Bronchial epithelial cell (primary cell): Measurements from ENCODE around the gene KCNJ6. TPM values are rescaled to one million over a fixed set of nuclear protein-coding genes. Genes with fewer than 3 reads are reported as not detected.

ENCODE experiments used
- DNase-seq: peaks from one replicate; pipeline ENCODE4 v3.0.0-alpha.2; 2010; ENCODE audit warnings: low read depth
- FAIRE-seq: peaks from 2 replicates; lab custom pipeline; 2011; peaks lifted over from hg19 to GRCh38; lab: Jason Lieb, UNC
- H3K27me3 ChIP-seq: 2 replicates; pipeline ENCODE4 v1.5.1; 2011; ENCODE audit warnings: low read length; ENCODE audit not compliant: control insufficient read depth, insufficient read depth
- H3K36me3 ChIP-seq: 2 replicates; pipeline ENCODE4 v1.5.1; 2011; ENCODE audit warnings: low read length; ENCODE audit not compliant: control insufficient read depth, insufficient read depth
- H3K4me3 ChIP-seq: 2 replicates; pipeline ENCODE4 v1.5.1; 2011; ENCODE audit warnings: mild to moderate bottlenecking, low read depth, low read length, control low read depth
- total RNA-seq: library from RNA; depleted of rRNA; stranded (reverse); fragments of >200 nt; gene quantifications from 2 replicates; pipeline ENCODE4 v1.2.1, GENCODE V29; 2014
- TF ChIP-seq, protein P1 (sequence below): IDR thresholded peaks from 2 replicates; pipeline ENCODE4 v1.5.1; 2011; ENCODE audit warnings: mild to moderate bottlenecking, moderate library complexity, low read length, control low read depth, inconsistent platforms; ENCODE audit not compliant: insufficient read depth, severe bottlenecking

The KCNJ6 gene
- total RNA-seq, 1 donor from 2014 or later, result not detected

DNA sequence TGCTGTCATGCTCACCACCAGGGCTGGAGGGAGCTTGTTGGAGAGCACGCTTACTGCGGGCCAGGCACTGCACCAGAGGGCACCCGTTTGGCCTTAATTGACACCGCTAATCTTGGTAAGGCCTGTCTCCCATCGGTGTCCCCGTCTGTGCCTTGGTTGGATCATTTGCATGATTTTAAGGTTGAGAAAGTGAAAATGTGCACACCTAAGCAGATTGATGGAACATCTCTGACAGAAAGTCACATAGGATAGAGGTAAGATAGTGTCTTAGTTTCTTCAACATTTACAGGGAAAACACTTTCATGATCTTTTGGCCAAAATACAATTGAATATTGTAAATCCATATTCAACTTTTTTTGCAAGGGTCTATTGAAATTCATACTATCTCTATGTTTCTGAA, 255.5 kb downstream of the KCNJ6 start:
- no peaks in the 10 kb centered on the region for H3K36me3 ChIP-seq

GRCh38 chr21:37659874-37660273, 256.4 kb downstream of the KCNJ6 start:
- H3K36me3 ChIP-seq, result no peaks in the 10 kb centered on the region
- no peaks in the 10 kb centered on the region for H3K27me3 ChIP-seq
- FAIRE-seq (no peak), DNase-seq (no peak)
- H3K4me3 ChIP-seq, result no peak overlapping the region
- TF ChIP-seq, protein P1, sequence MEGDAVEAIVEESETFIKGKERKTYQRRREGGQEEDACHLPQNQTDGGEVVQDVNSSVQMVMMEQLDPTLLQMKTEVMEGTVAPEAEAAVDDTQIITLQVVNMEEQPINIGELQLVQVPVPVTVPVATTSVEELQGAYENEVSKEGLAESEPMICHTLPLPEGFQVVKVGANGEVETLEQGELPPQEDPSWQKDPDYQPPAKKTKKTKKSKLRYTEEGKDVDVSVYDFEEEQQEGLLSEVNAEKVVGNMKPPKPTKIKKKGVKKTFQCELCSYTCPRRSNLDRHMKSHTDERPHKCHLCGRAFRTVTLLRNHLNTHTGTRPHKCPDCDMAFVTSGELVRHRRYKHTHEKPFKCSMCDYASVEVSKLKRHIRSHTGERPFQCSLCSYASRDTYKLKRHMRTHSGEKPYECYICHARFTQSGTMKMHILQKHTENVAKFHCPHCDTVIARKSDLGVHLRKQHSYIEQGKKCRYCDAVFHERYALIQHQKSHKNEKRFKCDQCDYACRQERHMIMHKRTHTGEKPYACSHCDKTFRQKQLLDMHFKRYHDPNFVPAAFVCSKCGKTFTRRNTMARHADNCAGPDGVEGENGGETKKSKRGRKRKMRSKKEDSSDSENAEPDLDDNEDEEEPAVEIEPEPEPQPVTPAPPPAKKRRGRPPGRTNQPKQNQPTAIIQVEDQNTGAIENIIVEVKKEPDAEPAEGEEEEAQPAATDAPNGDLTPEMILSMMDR, result no peak

More for the DNA sequence above, 255.5 kb downstream of the KCNJ6 start:
- TF ChIP-seq, protein P1, result no peak
- FAIRE-seq (no peak), DNase-seq (no peak)
- Histone ChIP-seq H3K4me3 (no peak overlapping the region), H3K27me3 (no peaks in the 10 kb centered on the region)

DNA sequence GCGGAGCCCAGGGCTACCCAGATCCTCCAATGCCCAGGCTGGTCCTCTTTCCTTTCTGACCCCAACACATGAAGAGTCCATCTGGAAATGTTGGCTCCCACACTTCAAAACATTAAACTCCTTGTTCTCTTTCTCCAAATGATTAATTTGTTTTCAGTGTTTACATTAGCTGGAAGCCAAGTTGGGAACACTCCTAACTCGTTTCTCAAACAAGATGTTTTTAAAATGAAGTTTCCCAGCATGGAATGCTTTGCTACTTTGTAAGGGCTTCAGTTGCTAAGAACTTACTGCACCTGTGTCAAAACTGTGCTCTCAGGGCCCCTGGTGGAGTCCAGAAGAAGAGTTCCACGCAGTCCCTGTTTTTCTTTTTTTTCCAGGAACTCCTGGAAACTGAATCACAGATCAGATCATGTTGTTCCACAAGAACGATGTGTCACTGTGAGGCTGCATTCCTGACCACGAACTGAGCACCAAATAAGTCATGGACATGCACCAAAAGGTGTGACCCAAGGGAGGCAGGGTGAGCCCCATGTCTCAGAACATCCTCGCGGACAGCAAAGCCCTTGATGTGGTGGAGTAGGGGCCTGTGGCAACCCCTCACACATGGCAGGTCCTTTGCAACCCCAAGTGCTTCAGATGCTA, 257.3 kb downstream of the KCNJ6 start:
- DNase-seq (peak; percentile 95), FAIRE-seq (peak; percentile 76)
- Histone ChIP-seq H3K36me3 (no peaks in the 10 kb centered on the region), H3K4me3 (no peak overlapping the region), H3K27me3 (no peaks in the 10 kb centered on the region)
- TF ChIP-seq, protein P1, result peak; percentile 42

DNA sequence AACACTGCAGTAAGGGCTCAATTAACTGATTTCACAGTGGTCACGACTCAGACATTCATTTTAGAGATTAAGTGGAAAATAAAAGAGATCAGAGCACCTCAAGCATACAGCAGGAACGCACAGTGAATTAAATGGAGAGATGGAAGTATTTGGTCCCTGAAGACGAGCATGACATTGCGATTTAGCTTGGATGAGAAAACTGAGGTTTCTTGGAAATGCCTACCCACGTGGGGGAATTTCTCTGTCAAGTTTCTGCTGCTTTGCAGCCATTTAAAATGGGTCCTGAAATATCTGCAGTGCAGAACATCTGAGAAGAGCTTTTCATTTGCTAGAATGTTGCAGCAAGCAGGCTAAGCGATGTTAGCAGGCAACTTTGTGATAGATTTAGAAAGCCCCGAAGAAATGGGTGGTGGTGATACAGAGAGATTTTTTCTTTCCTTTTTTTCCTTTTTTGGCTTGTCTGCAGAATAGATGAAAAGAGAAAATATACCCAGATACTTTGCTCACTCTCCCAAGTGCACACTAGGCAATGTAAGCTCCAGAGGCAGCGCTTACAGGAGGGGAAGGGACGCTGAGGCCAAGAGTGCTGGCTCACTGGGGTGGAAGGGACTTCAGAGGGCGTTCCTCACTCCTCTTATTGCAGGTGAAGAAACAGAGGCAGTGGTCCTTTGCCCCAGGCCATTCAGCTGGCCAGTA, 258.0 kb downstream of the KCNJ6 start:
- H3K27me3 ChIP-seq, result no peaks in the 10 kb centered on the region
- DNase-seq, result no peak
- no peak for FAIRE-seq
- no peaks in the 10 kb centered on the region for H3K36me3 ChIP-seq
- TF ChIP-seq, protein P1, result no peak
- no peak overlapping the region for H3K4me3 ChIP-seq

DNA sequence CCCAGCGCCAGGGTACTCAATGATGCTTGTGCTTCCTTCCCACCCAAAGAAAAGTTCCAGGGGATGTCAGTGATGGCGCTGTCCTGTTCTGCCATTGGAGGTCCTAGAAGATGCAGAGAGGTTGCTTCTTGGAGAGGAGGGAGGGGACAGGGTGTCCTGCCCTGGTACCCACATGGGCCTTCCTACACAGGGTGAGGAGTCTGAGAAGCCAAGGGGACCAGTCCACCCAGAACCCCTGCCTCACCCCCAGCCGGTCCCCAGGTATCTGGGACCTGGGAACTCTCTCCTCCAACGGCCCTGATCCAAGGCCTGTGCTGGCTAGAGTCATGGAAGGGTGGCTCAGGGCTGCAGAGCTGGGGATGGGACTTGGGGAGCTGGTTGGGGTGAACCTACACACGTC, 259.4 kb downstream of the KCNJ6 start:
- H3K4me3 ChIP-seq, result no peak overlapping the region
- no peaks in the 10 kb centered on the region for H3K36me3 ChIP-seq
- no peaks in the 10 kb centered on the region for H3K27me3 ChIP-seq
- FAIRE-seq (no peak), DNase-seq (no peak)
- TF ChIP-seq, protein P1, result no peak
